Activated effector memory CD4-positive, alpha-beta T cell treated with anti-CD3 and anti-CD28 coated beads, Interleukin-2, amount 50 U/mL, for 16 hours (primary cell): ENCODE measurements around the gene LDLRAD4.
"Not testable (repeated sequence)": the region's sequence is repeated elsewhere in the genome, so short reads cannot be mapped to it uniquely, and the experiment has no call there.

Source experiments
- DNase-seq: peaks from one replicate; pipeline ENCODE4 v3.0.0-alpha.2; 2020

Gene LDLRAD4

GRCh38 chr18:13480571-13481255, 262.2 kb downstream of the LDLRAD4 start:
- DNase-seq: no peak

GRCh38 chr18:13481331-13481730, 262.8 kb downstream of the LDLRAD4 start:
- no peak for DNase-seq

GRCh38 chr18:13481820-13482617, 263.5 kb downstream of the LDLRAD4 start:
- DNase-seq: no peak

GRCh38 chr18:13482618-13482945, 264.0 kb downstream of the LDLRAD4 start:
- no peak for DNase-seq

GRCh38 chr18:13483316-13484270, 265.0 kb downstream of the LDLRAD4 start:
- DNase-seq: no peak

GRCh38 chr18:13485182-13485581, 266.6 kb downstream of the LDLRAD4 start:
- DNase-seq: no peak

GRCh38 chr18:13485604-13486003, 267.0 kb downstream of the LDLRAD4 start:
- no peak for DNase-seq

- no peak for DNase-seq
Observed at GRCh38 chr18:13486284-13486683, 267.7 kb downstream of the LDLRAD4 start.

GRCh38 chr18:13486686-13487085, 268.1 kb downstream of the LDLRAD4 start:
- no peak for DNase-seq

GRCh38 chr18:13487237-13487636, 268.7 kb downstream of the LDLRAD4 start:
- no peak for DNase-seq

GRCh38 chr18:13488281-13488929, 269.8 kb downstream of the LDLRAD4 start:
- no peak for DNase-seq

- not testable (repeated sequence) for DNase-seq
Observed at GRCh38 chr18:13489303-13489702, 270.7 kb downstream of the LDLRAD4 start.

- DNase-seq: no peak
Observed at GRCh38 chr18:13491138-13491537, 272.6 kb downstream of the LDLRAD4 start.

GRCh38 chr18:13492314-13492713, 273.8 kb downstream of the LDLRAD4 start:
- no peak for DNase-seq

GRCh38 chr18:13493079-13493478, 274.5 kb downstream of the LDLRAD4 start:
- DNase-seq: no peak

- no peak for DNase-seq
Observed at GRCh38 chr18:13493725-13494124, 275.2 kb downstream of the LDLRAD4 start.

GRCh38 chr18:13494871-13495445, 276.4 kb downstream of the LDLRAD4 start:
- DNase-seq: no peak

GRCh38 chr18:13495961-13496360, 277.4 kb downstream of the LDLRAD4 start:
- no peak for DNase-seq

GRCh38 chr18:13496691-13497281, 278.2 kb downstream of the LDLRAD4 start:
- DNase-seq: no peak

- DNase-seq: no peak
Observed at GRCh38 chr18:13499803-13500202, 281.2 kb downstream of the LDLRAD4 start.

- no peak for DNase-seq
Observed at GRCh38 chr18:13500227-13500865, 281.8 kb downstream of the LDLRAD4 start.
